Panc1 (cell line): ENCODE results near the gene FAAP24.

Source experiments
- CTCF ChIP-seq: fragments of 450-650 bp; IDR thresholded peaks from 2 replicates; pipeline ENCODE4 v1.5.1; 2017; ENCODE audit warnings: mild to moderate bottlenecking
- REST ChIP-seq, 2 experiments: IDR thresholded peaks; 2 replicates each; pipeline ENCODE4 v1.6.1; 2011 to 2012; ENCODE audit warnings: low read depth in 2 of 2, control low read depth in 1 of 2, low read length in 1 of 2, mild to moderate bottlenecking in 1 of 2, moderate library complexity in 1 of 2; ENCODE audit not compliant: insufficient read depth in 1 of 2

DNA sequence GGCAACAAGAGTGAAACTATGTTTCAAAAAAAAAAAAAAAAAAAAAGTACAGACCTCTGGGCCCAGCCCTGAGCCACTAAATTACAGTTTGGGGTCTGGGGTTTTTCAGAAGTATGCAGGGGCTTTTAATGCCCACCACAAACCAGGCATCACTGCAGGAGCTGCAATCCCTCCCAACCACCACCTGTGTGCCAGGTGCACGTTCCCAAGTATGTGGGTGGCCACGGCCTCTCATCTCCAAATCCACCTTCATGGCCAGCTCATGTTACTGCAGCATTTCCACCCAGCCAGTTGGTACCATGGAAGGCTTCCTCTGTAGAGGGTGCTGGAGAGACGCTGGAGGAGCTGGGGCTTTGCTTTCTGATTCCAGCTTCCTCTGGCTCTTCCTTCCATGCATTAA, 26.8 kb upstream of the FAAP24 start:
- TF ChIP-seq REST (IDR thresholded peaks at IDR 0.05; ENCODE audit: insufficient read depth in 1 of 2, low read depth in 2 of 2, low read length in 1 of 2) (no peak), CTCF (no peak)
